Dedifferentiated amniotic fluid mesenchymal stem cell (primary cell): Measurements from ENCODE around the gene LRP1B.

ENCODE experiments used
- DNase-seq: peaks from one replicate; pipeline ENCODE4 v3.0.0-alpha.2; 2016; ENCODE audit errors: extremely low spot score

Gene LRP1B

GRCh38 chr2:141957827-141958450, 172.9 kb downstream of the LRP1B start:
- no peak for DNase-seq

GRCh38 chr2:141957321-141957720, 173.5 kb downstream of the LRP1B start:
- DNase-seq: no peak

DNA sequence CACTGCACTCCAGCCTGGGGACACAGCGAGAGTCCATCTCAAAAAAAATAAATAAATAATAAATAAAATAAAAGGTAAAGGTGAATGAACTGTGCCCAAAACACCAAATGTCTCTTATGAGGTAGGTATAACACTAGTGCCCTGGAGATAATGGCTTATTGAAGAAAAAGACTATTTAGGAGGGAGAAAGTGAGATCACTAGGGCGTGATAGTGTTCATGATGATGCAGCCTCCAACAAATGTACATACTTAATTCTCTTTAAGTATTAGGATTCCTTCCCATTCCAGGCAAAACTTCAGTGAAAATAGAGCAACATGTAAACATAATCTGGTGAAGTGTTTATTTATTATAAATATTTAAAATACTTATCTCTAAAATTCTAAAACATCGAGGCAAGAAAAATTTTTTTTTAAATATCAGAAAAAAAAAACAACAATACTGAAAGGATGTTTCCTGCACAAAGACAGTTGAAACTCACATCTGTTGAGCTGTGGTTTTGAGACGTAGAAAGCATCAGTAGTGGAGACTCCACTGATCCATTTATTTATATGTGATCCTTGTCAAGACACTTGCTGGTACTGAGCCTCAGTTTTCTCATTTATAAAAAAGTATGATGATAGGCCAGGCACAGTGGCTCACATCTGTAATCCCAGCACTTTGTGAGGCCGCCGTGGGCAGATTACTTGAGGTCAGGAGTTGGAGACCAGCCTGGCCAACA, 183.3 kb downstream of the LRP1B start:
- DNase-seq: no peak

GRCh38 chr2:141946016-141946415, 184.8 kb downstream of the LRP1B start:
- no peak for DNase-seq

GRCh38 chr2:141943918-141944317, 186.9 kb downstream of the LRP1B start:
- DNase-seq: no peak

DNA sequence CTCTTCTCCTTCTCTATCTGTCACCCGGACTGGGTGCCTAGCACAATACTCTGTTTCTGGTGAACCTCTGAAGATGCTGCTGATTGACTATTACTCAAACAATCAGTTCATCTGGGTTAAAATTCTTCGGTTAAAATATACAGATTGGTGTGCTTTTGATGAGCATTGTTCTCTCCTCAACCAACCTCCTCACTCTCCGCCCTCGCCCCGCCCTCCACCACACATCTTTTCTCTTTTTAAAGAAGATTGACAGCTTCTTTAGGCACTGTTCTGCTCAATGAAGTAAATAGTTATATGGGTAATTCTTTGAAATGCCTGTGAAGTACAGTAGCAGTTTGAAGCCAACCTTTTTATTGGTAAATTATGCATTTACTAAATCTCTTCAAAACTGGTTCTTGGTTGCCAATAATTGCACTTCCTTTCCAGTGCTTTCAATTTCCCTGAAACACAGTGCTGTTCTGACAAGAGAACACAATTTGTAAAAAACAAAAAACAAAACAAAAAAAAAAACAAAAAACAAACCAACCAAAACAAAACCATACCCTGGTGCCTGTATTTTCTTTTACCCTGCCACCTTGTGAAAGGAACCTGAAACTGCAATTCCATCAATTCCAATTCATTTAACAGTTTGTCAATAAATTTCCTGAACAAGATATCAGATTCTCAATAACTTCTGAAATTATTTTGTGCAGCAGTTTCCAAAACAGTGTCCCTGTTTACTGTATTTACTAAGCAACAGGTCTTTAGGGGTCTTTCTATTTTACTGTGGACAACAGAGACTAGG, 188.6 kb downstream of the LRP1B start:
- no peak for DNase-seq

- no peak for DNase-seq
Observed at GRCh38 chr2:141941210-141941714, 189.6 kb downstream of the LRP1B start.

DNA sequence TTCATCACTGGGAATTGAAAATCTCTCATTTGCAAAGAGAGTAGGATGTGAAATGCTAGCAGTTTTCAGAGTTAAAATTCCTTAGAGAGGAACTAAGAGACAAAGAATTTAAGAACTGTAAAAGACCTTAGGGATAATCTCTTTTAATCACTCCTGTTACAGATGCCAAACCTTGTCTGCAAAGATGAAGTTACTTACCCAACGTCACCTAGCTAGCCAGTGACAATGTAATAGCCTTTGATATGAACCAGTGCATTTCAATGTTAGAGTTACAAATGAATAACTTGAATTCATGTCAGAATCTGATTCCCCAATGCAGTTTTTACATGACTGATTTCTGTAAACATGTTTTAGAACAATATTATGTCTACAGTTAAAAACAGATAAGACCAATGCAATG, 190.1 kb downstream of the LRP1B start:
- no peak for DNase-seq

DNA sequence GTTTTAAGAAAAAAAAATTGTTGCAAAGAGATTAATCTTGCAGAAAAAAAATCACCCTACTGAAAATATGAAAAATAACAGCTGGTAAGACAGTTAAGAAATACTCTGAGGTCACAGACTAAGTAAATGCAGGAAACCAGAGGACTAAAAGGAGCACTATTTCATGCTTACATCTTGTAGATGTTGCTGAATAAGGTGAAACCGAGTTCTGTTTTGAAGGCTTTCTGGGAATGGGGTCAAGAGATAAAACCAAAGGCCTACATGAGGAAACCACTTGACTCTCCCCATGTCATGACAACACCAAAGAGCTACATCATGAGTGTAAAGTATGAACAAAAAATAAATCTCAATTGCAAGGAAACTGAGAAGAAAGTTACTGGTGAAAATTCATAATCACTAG, 197.6 kb downstream of the LRP1B start:
- DNase-seq: no peak

- no peak for DNase-seq
Observed at GRCh38 chr2:141932261-141932660, 198.6 kb downstream of the LRP1B start.

GRCh38 chr2:141931797-141932196, 199.0 kb downstream of the LRP1B start:
- no peak for DNase-seq

DNA sequence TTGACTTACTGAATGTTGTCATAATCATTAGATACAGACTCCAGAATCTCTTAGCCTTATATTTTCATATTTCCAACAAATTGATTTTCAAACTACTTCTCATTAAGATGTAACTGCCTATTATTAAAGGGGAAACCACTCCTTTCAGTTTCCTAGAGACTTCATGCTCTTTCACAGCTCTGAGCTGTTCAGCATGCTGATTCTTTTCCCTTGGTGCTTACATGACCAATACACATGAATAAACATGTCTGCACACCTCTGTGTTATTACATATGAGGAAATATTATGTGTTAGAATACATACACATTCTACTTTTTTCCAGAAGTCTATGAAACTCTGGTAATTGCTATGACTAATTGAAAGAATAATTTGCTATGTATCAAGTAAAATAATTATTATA, 200.0 kb downstream of the LRP1B start:
- no peak for DNase-seq

DNA sequence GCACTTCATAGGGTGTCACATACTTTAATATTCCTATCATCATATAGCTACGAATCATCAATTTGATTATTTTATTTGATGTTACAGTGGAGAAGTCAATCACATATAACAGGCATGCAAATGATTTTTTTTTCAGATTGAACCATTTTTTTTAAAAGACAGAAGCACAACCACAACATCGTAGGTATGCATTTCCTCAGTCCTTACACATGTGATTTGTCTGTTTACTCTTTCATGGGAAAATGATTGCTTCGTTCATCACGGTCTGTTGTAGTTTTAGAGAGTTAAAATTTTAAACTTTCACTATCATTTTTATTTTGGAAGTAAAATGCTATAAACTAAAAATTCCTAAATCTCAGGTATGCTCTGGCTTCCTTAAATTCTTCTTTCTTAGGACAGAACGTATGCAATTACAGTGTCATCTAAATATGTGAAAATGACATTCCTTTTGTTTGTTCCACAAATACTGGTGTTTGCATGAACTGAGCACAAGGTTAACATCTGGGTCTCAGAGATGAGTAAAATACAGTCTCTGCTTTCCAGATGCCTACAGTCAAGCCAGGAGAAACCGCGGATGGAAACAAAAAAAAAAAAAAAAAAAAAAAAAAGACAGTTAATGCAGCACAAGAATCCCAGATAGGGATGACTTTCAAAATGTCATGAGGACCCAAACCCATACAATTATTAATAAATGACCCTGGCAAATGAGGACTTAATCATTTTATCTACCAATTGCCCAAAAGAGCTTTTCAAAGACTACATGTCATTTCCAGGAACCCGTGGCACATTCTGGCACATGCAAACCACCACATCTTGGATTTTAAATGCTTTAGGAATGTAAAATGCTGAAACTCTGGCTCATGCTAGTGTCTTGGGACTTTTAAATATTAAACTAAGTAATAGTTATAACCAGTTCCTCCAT, 201.2 kb downstream of the LRP1B start:
- DNase-seq: no peak

GRCh38 chr2:141928476-141928875, 202.3 kb downstream of the LRP1B start:
- DNase-seq: no peak

DNA sequence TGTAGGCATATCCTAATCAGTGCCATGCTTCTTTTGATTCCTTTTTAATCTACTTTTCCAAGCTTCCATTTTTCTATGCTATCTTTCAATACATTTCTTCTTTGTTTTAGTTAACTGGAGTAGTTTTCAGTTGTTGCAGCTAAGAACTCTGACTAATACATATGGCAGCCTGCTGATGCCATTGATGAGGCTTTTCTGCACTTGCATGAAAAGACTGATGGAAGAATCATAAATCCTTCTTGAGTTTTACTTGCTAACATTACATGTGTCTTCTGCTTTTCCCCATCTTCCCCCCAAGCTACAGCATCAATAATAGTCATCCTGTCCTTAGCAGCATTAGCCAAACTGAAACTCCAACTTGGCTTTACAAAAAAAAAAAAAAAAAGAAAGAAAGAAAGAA, 203.3 kb downstream of the LRP1B start:
- no peak for DNase-seq

GRCh38 chr2:141925511-141925910, 205.3 kb downstream of the LRP1B start:
- no peak for DNase-seq

GRCh38 chr2:141923657-141924056, 207.2 kb downstream of the LRP1B start:
- peak; percentile 24 for DNase-seq

- DNase-seq: no peak
Observed at GRCh38 chr2:141911485-141912066, 219.2 kb downstream of the LRP1B start.

DNA sequence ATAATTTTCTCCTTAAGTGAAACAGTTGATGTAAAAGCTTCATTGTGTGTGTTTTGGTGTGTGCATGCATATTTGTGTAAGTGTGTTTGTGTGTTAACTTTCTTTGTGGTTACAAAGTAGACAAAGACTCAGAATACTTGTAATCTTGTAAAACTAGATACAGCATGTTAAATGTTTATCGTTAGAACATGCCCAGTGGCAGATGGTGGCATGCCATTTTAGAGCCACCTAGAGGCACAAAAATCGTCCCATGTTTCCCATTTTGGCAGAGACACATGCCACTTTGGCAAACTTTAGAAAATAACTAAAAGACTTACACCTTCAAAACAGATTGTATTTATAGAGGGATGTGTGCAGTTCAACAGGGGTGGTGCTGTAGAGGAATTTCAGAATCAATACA, 224.1 kb downstream of the LRP1B start:
- DNase-seq: no peak

DNA sequence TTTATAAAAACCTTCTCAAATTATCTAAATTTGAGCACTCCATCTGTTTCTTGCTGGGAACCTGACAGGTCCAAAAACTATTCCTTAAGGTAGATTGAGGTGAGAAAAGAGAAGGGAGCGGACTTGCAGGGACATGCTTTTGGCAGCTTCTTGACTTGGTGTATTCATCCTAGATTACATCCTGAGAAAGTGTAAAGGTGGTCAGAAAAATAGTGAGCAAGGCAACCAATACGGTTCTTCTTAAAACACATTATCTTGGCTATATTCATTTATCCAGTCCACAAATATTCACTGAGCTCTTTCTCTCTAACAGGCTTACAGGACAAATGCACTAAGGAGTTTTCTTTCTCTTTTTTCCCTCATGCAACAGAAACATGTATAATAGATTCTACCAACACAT, 230.0 kb downstream of the LRP1B start:
- no peak for DNase-seq

DNA sequence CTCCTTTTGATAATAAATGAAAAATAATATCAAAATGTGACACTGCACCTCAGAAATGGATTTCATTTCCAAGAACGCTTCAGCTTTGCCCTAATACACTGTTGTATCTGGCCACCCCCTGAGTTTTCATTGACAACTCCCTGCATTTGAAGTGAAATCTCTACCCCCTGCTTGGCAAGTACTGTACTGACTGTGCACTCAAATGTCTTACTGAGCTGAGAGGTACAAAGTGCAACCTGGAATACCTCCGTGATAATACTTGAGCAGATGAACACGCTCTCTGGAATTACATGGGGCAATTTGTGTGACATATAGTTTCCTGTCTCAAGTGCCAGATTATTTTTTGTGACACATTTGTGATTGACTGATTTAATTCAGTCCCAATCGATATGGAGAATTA, 231.1 kb downstream of the LRP1B start:
- DNase-seq: no peak
